NCI-H524 (cell line): ENCODE measurements around the gene MOV10L1.
"Not testable (repeated sequence)": the region's sequence is repeated elsewhere in the genome, so short reads cannot be mapped to it uniquely, and the experiment has no call there.

Source experiments
- DNase-seq, 2 experiments: peaks; one replicate each; lab custom pipeline; 2025; lab: John Stamatoyannopoulos, UW

Gene MOV10L1

DNA sequence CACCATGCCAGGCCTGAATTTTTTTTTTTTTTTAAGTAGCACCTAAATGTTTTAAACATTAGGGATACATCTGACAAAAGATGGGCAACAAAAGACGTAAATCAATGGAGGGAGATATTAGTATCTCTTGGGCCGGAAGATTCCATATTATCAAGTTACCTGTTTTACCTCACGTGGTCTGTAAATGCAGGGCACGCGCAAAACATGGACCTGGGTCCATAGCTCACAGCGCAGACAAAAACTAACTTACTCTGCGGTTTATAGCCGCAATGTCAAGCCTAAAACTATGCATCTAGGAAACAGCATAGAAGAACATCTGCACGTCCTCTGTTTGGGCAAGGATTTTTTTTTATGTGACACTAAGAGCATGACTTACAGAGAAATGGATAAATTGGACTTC, 49.2 kb downstream of the MOV10L1 start:
- no peak for DNase-seq

DNA sequence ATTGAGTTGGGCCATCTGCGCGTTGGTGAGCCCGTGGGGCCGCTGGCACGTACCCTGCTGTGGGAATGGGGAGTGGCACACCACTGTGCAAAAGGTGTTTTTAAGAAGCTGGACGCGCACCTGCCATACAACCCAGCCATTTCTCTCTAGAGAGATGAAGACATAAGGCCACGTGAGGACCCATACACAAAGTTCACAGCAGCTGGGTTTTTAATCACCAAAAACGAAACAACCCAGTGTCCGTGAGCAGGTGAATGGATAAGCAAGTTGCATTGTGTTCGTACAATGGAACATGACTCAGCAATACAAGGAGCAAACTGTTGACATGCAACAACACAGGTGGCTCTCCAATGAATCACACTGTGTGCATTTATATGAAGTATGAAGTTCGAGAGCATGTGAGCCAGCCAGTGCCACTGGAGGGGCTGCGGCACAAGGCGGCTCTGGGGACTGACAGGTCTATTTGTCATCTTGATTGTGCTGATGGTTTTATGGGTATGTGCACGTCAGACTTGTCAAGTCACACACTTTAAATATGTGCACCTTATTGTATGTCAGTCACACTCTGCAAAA, 50.1 kb downstream of the MOV10L1 start:
- DNase-seq = peak in 1 of 2 experiments; percentile 65

DNA sequence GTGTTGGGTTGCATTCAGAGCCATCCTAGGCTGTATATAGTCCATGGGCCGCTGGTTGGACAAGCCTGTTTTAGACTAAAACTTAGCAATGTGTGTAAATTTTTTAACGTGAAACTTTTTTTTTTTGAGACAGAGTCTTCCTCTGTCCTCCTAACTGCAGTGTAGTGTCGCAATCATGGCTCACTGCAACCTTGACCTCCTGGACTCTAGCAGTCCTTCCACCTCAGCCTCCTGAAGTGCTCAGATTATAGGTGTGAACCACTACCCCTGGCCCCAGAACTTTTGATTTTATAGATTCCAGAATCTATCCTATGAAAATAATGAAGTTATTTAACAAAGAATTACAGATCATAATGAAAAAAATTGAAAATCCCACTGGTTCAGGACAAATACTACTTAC, 50.8 kb downstream of the MOV10L1 start:
- DNase-seq = no peak

DNA sequence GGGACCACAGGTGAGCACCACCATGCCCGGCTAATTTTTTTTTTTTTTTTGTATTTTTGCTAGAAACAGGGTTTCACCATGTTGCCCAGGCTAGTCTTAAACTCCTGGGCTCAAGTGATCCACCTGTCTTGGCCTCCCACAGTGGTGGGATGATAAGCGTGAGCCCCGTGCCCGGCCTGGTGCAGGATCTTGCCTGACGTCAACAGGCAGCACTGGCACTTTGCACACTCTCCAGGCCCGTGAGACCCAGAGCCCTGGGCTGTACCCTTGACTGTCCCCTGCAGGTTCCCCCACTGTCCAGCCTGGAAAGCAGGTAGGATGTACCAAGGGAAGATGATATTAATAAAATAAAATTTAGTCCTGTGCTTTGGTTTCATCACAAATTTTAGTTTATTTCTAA, 51.7 kb downstream of the MOV10L1 start:
- DNase-seq = no peak

DNA sequence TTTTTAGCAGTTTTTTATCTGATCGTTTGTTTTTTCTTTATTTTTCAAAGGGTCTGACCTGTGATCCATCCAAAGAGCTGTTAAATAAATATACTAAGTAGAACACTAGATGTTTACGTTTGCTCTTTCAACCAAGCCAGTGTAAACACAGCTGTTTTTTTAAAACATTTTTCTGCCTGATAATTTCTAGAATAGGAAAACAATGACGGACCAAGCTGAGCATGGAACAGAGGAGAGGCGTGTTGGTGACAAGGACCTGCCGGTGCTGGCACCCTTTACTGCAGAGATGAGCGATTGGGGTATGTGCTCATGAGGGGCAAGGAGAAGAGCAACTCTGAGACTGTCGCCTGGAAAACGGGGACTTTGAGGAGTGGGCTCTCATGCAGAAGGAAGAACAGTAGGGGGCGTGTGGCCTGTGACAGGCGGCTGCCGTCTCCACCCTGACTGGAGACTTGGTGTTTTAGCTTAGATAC, 52.1 kb downstream of the MOV10L1 start:
- peak; percentile 17 to 43 for DNase-seq

DNA sequence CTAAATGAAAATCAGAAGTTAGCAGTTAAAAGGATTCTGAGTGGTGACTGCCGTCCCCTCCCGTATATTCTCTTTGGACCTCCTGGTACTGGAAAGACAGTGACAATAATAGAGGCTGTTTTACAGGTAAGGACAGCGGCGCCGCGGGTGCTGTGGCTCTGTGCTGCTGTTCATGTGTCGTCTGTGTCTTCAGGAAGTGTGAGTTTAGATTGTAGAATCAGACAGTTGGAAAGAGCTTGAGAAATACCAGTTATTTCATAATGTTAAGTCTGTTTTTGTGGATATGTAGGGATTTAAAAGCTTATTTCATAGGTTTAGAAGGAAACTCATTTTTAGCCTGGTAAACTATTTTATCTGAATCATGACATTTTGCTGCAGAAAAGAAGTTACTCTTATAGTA, 53.3 kb downstream of the MOV10L1 start:
- no peak for DNase-seq

GRCh38 chr22:50144005-50144614, 54.3 kb downstream of the MOV10L1 start:
- DNase-seq = no peak

DNA sequence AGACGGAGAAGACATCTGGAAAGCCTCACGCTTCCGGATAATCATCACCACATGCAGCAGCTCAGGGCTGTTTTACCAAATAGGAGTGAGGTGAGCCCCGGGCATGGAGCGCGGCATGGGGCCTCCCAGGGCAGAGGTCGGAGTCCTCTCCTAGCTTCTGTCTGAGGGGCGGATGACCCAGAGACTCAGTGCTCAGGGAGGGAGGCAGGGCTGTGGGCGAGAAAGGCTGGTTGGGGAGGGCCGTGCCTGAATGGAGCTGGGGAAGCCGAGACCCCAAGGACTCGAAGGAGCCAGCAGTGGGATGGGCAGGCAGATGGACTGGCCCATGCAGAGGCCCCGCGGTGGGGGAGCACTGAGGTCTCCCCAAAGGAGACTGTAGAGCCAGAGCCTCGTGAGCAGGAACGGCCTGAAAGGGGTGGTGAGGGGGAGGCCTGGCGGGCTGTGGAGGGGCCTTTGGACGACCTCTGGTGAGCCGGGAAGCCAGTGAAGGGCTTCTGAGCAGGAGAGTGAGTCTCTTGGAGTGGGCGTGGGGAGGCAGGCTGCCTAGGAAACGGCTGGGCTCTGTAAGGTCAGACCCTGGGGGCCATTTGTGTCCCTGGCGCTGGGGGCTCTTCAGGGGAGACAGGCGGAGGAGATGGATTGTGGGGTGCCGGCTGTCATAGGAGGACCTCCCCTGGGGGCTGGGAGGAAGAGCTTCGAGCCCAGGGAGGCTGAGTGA, 56.1 kb downstream of the MOV10L1 start:
- DNase-seq = no peak

DNA sequence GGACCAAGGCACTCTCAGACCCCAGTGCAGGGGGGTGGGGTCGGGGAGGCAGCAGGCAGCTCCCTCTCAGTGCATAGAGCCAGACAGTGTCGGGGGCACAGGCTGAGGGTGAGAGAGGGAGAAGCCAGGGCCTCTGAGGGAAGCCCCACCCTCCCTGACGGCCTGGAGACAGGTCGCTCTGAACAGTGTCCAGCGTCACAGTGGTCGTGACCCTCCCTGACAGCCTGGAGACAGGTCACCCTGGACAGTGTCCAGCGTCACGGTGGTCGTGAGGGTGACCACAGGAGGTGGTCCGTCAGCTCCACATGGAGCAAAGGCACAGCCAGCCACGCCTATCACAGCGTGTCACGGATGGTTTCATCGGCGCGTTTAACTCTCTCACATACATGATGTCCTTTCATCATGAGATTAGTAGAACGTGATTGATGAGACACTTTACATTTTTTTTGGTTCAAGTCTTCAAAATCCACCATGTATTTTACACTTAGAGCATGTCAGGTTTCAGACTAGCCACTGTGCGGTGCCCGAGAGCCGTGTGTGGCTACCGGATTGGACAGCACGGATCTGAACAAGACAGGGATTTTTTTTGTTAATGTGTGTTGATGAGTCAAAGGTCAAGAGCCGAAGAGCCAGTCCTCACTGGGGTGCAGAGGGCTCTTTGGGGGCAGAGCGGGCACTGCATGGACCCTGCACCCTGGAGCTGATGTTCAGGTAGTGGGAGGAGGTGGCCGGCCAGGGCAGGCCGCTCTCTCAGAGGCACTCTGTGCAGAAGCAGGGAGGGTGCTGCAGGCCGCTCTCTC, 56.8 kb downstream of the MOV10L1 start:
- peak; percentile 25 to 70 for DNase-seq

DNA sequence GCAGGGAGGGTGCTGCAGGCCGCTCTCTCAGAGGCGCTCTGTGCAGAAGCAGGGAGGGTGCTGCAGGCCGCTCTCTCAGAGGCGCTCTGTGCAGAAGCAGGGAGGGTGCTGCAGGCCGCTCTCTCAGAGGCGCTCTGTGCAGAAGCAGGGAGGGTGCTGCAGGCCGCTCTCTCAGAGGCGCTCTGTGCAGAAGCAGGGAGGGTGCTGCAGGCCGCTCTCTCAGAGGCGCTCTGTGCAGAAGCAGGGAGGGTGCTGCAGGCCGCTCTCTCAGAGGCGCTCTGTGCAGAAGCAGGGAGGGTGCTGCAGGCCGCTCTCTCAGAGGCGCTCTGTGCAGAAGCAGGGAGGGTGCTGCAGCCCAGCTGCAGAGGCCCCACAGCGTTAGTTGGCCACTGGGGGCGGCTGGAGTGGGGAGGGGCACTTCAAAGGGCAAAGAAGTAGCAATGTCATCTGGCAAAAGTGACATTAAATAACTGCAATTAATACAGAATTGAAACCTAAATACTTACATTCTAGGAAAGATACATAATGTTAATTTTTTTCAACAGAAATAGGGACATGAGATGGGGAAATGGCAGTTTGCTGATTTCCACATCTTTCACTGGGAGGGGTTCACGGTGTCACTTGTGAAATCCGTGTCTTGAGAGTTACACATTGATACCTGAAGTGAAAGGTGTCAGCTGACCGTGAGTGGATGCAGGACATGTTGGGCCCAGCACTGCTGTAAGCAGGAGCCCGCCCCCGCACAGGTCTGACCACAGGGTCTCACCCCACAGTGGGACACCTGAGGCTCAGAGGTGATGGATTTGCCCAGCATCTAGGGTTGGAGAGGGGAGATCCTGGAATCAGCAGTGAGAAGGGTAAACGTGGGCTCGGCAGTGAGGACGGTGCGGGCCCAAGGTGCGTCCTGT, 57.7 kb downstream of the MOV10L1 start:
- not testable (repeated sequence) for DNase-seq

GRCh38 chr22:50148166-50148500, 58.3 kb downstream of the MOV10L1 start:
- DNase-seq = no peak

DNA sequence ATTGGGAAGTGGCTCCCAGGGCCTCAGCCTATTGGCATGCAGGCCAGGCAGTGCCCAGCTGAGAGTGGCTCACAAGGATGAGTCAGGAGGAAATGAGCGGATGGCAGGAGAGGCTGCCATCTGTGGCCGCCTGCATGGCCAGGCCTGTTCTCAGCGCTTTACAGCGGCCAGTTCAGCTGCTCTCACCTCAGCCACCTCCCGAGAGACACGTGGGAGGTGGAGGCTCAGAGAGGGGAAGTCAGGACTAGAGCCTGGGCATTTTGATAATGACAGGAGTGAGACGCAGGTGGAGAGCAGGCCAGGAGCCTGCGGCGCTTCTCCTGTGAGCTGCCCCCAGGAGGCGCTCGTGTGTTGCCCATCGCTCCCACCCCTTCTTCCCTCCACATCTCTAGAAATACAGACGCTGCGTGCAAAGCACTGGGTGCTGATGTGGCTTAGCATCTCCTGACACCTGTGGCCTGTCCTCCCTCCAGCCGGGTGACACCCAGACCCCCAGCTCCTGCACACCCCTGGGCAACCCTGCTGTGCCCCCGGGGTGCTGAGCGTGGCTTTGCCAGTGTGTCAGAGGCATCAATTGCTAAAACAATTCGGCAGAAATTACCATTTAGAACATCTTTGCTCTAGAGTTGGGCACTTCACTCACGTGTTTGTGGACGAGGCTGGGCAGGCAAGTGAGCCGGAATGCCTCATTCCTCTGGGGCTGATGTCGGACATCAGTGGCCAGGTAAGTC, 59.4 kb downstream of the MOV10L1 start:
- DNase-seq = peak; percentile 38 to 73

- DNase-seq = peak; percentile 80 to 86
Observed at GRCh38 chr22:50150161-50151129, 60.6 kb downstream of the MOV10L1 start.

- no peak for DNase-seq
Observed at GRCh38 chr22:50151571-50152537, 62.0 kb downstream of the MOV10L1 start.

GRCh38 chr22:50153056-50153755, 63.4 kb downstream of the MOV10L1 start:
- DNase-seq = no peak

- DNase-seq = no peak
Observed at GRCh38 chr22:50153756-50154140, 63.9 kb downstream of the MOV10L1 start.

DNA sequence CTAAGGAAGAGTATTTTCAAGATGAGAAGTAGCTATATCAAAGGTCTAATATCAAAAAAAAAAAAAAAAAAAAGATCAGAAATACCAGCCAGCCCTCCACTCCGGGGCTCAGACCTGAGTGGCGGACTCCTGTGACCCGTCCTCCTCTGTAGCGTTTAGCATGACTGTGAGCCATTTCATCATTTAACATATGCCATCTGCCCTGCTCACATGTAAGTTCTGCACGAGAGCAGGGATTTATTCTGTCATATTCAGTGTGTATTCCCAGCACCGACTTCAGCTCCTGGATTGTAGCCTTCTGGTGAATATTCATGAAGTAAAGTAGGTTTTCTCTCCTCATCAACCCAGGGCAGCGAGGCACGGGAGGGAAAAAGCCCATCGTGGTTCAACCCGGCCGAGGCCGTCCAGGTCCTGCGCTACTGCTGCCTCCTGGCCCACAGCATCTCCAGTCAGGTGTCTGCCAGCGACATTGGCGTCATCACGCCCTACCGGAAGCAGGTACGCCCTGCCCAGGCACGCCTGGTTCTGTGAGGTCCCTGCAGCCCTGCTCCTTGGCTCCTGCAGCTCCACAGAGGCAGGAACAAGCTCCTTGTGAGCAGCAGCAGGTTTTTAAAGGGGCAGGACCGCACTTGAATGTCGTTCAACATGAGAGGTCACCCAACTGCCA, 68.0 kb downstream of the MOV10L1 start:
- DNase-seq = no peak
